Measurements from ENCODE around the gene ABCA7.

Gene ABCA7

GRCh38 chr19:1039646-1040475 is at the start of gene ABCA7:
TSS of gene ABCA7 (plus strand) at chr19:1040107. CDS start at chr19:1041362, 1,255 bp downstream.
- DNase-seq (ENCODE audit: low read depth in 2 of 3, low spot score in 2 of 3) = peak; percentile 98 to 99 (median 98)

GRCh38 chr19:990119-990571 is 49.8 kb upstream of the ABCA7 start:
- no peak for DNase-seq (ENCODE audit: low read depth in 2 of 3, low spot score in 2 of 3)

GRCh38 chr19:990746-991145 is 49.2 kb upstream of the ABCA7 start:
- DNase-seq (ENCODE audit: low read depth in 2 of 3, low spot score in 2 of 3) = no peak

GRCh38 chr19:991174-991931 is 48.6 kb upstream of the ABCA7 start:
- peak; percentile 40 to 83 (median 50) for DNase-seq (ENCODE audit: low read depth in 2 of 3, low spot score in 2 of 3)

GRCh38 chr19:991932-992669 is 47.8 kb upstream of the ABCA7 start:
- DNase-seq (ENCODE audit: low read depth in 2 of 3, low spot score in 2 of 3) = no peak

- no peak for DNase-seq (ENCODE audit: low read depth in 2 of 3, low spot score in 2 of 3)
These were observed 47.2 kb upstream of the ABCA7 start for GRCh38 chr19:992670-993055.

- no peak for DNase-seq (ENCODE audit: low read depth in 2 of 3, low spot score in 2 of 3)
These were observed 46.5 kb upstream of the ABCA7 start for GRCh38 chr19:993361-993830.

GRCh38 chr19:993831-994393 is 46.0 kb upstream of the ABCA7 start:
- DNase-seq (ENCODE audit: low read depth in 2 of 3, low spot score in 2 of 3) = no peak

- DNase-seq (ENCODE audit: low read depth in 2 of 3, low spot score in 2 of 3) = no peak
These were observed 45.4 kb upstream of the ABCA7 start for GRCh38 chr19:994516-994915.

GRCh38 chr19:995051-995827 is 44.7 kb upstream of the ABCA7 start:
- DNase-seq (ENCODE audit: low read depth in 2 of 3, low spot score in 2 of 3) = no peak

- DNase-seq (ENCODE audit: low read depth in 2 of 3, low spot score in 2 of 3) = peak; percentile 45 to 48 (median 47)
These were observed 43.7 kb upstream of the ABCA7 start for GRCh38 chr19:996051-996838.

- DNase-seq (ENCODE audit: low read depth in 2 of 3, low spot score in 2 of 3) = no peak
These were observed 41.8 kb upstream of the ABCA7 start for GRCh38 chr19:998064-998463.

GRCh38 chr19:999379-999719 is 40.6 kb upstream of the ABCA7 start:
- DNase-seq (ENCODE audit: low read depth in 2 of 3, low spot score in 2 of 3) = no peak

GRCh38 chr19:1000095-1000494 is 39.8 kb upstream of the ABCA7 start, which contains the start of gene GRIN3B:
TSS of gene GRIN3B (plus strand) at chr19:1000419. CDS start at chr19:1000438, 19 bp downstream.
- peak in 2 of 3 experiments; percentile 44 to 50 for DNase-seq (ENCODE audit: low read depth in 2 of 3, low spot score in 2 of 3)

GRCh38 chr19:1000591-1001537 is 39.0 kb upstream of the ABCA7 start:
- no peak for DNase-seq (ENCODE audit: low read depth in 2 of 3, low spot score in 2 of 3)

- peak; percentile 47 to 71 (median 69) for DNase-seq (ENCODE audit: low read depth in 2 of 3, low spot score in 2 of 3)
These were observed 38.3 kb upstream of the ABCA7 start for GRCh38 chr19:1001538-1002166.

GRCh38 chr19:1002600-1002999 is 37.3 kb upstream of the ABCA7 start:
- DNase-seq (ENCODE audit: low read depth in 2 of 3, low spot score in 2 of 3) = no peak

GRCh38 chr19:1003283-1003682 is 36.6 kb upstream of the ABCA7 start:
- DNase-seq (ENCODE audit: low read depth in 2 of 3, low spot score in 2 of 3) = no peak
